ENCODE results near the gene HOXD8.

The HOXD8 gene

DNA sequence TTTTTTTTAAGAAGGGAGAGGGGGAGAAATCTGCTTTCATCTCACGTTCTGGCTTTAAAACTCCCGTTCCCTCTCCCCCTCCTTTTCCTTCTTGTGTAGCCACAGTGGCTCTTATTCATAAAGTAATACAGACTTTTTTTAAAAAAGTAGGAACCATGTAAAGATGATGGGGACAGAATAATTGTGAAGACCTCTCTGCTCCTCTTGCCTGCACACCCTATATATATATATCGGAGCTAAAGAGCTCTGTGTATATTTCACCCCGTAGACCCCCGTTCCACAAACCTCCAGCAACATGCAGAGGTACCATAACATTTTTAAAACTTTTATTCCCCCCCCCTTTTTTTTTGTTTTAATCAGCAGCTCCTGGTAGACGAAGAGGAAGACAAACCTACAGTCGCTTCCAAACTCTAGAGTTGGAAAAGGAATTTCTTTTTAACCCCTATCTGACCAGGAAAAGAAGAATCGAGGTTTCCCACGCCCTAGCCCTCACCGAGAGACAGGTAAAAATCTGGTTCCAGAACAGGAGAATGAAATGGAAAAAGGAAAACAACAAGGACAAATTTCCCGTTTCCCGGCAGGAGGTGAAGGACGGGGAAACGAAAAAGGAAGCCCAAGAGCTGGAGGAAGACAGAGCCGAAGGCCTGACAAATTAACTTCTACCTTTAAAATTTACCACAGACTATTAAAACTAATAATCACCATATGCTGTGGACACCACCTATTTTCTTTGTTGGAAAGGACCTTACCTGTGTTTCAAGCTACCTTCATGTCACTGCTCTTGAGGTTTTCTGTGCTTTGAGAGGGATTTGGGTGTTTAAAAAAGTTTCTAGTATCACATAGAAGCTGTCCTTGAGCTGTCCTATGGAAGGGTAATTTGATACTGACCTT lies 1.7 kb downstream of the HOXD8 start:
- DNase-seq = no peak

DNA sequence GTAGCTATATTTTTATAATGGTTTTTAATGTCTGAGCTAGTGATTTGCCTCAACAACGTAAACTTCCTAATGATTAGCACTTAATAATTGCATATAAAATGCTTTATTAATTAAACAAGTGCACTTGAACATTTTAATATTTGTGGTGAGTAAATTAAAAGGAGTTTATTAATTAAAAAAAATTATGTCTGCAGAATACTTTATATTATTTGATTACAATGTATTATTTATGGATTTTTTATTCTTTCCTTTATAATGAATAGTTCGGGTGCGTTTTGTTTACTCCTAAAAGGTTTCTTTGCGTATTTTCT lies 2.3 kb downstream of the HOXD8 start:
- DNase-seq = no peak

DNA sequence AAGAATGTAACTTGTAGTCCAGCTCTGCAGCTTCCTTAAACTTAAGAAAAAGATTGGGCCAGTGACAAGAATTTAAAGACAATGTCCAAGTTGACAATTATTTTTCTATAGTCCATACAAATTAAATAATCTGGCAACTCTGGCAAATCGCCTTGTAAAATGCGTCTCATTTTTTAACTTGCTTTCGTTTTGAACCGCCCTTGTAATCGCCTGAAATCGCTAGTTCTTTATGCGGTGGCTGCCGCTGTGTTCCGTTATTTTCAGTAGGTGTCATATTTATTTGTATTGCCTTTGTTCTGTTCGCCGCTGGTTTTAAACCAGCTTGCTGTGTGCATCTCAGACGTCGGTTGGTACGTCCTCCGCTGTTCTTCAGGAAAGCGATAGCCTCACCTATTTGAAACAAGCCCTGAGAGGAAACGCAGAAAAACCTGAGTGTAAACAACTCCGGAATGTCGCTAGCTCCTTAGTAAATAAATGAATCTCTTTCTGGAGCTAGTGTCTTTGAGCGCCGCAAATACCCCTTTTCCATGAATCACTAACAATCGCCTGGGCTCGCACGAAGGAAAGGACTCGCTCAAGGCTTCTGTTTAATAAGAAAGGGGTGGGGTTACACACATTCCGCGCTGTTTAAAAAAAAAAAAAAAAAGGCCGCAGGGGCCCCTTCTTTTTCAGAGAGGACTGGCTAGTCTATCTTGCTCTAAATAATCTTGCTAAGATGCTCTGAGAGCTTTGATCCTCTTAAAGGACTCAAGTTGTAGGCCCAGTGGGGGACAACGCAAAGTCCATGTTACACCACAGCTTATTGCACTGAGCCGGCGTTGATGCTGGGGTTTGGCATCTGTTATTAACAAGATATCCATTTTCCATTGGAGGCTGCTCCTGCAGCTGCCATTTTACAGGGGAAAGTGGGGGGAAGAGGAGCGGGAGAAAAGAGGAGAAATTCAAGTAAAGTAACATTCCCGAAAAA lies 3.0 kb downstream of the HOXD8 start:
- peak; percentile 85 for DNase-seq

DNA sequence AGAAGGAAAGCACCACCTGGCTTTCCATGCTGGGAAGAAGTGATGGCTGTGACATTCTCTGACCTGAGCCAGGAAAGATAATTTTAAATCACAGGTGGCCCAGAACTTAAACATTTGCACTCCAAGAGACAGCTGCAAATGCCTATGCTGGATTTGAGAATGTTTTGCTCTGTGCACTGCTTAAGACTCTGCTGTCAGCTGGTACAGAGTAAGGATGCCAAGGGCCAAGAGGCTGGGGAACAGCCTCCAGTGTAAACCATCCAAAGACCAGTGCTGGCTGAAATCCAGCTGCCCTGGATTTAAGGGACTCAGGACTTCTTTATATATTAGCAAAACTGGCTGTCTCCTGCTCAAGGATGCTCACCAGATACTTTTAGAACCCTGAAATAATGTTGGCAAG lies 3.9 kb downstream of the HOXD8 start:
- no peak for DNase-seq

DNA sequence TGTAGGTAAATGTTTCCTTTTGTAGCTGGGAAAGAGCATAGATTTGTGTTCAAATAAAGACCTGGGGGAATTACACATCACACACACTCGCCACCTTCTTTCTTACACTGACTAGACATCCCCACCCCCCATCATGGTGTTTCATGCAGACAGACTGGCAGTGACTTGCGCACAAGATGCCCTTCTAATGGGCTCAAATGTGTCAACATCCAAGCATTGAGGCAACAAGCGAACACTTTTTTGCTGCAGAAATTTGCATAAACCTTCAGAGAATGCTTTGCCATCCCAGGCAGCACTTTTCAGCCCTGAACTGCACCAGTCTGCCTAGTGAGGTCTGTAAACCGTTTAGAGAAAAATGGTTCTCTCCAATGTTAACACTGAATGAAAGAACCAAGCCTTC lies 4.5 kb downstream of the HOXD8 start:
- no peak for DNase-seq

DNA sequence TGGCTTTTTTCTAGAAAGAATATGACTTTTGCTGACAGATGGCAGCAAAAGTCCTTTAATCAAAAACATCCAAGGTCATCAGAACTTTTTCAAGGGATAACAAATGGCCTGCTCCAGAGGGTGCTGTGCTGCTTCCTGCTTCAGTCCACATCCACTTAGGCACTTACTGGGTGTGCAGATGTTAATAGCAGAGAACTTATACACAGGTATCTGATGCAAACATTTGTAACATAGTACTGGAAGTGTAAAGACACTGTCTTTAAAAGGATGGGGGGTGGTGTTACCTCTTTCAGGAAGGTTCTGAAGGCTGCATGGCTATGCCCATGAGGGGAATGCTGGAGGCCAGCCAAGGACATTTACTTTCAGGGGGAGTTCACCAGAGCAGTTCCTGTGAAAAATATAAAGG lies 5.5 kb downstream of the HOXD8 start:
- peak; percentile 90 for DNase-seq

DNA sequence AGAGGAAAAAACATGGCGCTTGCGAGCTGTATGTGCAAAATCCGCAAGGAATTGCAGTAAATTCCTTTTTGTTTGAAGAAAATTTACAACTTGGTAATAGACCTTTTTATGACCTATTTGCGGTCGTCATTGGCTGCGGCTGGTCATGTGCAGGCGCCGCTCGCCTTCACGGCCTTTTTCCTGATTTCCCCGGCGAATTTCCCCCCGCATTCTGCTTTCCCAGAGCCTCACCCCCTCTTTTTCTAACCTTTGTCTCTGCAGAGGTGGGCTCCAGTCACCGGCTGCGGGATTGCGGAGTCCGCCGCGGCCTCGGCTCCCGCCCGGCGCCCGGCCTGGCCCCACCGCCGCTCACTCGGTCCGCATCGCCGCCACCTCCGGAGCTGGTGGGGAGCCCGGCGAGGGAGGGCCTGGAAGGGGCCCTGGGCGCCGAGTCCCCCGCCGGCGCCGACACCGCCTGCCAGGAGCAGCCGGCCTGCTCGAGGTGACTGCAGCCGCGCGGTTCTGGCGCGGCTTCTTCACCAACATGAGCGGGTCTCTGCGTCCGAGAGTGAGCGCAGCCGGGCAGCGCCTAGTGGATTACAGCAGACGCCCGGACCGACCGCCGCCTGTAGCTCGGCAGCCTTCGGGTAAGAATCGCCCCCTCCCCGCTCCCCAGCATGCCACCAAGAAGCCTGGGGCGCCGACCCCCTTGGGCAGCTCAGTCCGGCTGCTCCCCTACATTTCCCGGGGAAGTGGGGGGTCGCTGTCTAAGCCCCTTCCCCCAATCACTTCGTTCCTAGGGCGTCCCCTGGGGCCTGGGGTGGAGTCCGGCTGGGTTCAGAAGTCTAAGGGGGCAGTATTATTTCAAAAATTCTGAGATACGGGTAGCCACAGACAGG lies 7.1 kb downstream of the HOXD8 start:
- DNase-seq = peak; percentile 81

DNA sequence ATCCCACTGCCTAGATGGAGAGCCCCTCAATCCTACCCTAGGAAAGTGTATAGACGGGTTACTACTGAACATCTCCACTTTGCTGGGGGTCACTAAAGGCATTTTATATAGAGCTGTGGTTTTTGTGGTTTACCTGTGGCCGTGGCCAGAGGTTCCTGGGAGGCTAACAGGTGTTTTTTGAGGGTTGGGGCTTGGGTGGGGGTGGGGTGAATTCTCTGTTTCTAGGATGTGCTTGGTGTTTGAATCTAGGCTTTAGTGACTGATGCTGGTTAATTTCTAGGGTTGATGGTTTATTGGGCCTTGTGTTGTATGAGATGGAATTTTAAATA lies 7.7 kb downstream of the HOXD8 start:
- no peak for DNase-seq

DNA sequence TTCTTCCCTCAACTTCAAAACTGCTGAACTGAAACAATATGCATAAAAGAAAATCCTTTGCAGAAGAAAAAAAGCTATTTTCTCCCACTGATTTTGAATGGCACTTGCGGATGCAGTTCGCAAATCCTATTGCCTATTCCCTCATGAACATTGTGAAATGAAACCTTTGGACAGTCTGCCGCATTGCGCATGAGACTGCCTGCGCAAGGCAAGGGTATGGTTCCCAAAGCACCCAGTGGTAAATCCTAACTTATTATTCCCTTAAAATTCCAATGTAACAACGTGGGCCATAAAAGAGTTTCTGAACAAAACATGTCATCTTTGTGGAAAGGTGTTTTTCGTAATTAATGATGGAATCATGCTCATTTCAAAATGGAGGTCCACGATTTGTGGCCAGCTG lies 8.4 kb downstream of the HOXD8 start:
- DNase-seq = no peak

DNA sequence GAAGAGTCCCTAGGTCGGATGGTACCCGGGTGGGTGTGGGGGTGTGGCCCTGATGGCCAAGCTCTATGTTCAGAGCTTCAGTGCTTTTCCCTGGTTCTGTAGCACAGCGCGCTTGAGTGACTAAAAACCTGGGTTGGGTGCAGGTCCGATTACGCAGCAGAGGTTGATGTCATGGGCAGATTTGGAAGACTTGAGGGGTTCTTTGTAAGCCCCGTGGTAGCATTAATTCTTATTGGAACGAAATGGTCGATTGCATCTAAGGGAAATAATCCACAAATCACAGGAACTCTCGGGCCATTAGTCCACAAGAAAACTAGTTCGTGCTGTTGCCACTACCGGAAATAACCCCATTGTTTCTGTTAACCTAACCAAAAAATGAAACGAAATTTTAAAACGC lies 9.0 kb downstream of the HOXD8 start:
- no peak for DNase-seq

DNA sequence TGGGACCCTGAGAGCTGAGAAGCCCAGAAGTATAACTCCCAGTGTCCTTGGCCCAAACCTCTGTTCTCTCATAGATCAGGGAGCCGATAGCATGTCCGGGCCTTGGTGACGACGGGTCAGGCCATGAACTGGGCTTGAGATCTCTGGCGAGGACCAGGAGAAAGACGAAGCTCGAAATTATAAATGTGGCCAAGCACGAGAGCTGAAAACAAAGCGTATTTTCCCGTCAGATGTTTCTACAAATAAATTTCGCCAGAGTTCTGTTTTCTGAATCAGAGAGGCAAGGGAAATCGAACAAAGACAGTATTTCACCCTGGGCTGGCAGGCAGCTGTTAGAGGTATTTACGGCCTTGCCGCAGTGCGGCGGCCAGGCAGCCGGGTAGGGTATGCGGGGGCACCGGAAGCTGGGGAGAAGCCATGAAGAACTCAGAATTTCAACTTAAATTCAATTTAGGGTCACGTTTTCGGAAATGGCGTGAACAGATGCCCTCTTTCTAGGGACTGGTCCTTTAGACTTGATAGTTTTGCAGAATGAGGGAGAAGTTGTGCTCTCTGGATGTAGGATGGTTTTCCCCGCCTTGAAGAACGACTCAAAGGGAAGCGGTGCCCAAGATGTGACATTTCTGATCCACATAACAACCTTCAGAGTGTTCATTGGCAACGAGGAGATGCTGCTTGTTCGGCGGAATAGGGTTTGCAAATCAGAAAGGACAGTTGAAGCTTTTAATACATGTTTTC lies 9.6 kb downstream of the HOXD8 start:
- DNase-seq = no peak

DNA sequence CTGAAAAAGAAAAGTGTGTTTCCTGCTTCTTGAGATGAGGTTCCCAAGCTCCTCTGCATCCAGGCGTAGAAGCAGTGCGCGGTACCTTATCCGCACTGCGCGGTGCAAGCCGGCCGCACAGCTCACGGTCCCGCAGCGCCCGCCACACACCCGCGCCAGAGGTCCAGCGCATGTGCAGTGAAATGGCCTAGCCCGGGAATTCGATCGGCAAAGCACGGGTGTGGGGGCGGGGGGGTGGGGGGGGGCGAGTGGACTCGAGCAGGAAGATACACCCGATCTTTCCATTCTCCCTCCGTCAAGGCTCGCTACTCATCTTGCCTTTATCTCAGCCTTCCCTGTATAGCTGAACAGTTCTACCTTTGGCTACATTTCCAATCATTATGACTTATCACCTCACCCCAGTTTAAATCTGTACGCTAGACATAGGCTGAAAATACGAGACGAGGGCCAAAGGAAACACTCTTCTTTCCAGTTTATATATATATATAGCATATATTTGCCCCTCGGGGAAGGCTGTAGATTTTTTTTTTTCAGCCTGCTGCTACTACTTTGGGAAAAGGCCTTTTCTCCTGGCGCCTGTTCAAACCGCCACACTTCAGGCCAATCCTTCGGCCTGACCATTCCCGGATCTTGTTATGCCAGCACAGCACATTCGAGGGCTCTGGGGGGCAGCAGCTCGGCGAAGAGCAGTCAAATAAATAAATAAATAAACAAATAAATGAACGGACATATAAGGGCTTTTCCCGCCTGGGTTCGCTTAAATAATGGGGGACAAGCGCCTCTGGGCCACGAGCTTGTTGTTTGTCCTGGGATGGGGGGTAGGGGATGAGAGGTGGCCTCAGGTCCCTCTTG lies 10.4 kb downstream of the HOXD8 start:
- peak; percentile 86 for DNase-seq

DNA sequence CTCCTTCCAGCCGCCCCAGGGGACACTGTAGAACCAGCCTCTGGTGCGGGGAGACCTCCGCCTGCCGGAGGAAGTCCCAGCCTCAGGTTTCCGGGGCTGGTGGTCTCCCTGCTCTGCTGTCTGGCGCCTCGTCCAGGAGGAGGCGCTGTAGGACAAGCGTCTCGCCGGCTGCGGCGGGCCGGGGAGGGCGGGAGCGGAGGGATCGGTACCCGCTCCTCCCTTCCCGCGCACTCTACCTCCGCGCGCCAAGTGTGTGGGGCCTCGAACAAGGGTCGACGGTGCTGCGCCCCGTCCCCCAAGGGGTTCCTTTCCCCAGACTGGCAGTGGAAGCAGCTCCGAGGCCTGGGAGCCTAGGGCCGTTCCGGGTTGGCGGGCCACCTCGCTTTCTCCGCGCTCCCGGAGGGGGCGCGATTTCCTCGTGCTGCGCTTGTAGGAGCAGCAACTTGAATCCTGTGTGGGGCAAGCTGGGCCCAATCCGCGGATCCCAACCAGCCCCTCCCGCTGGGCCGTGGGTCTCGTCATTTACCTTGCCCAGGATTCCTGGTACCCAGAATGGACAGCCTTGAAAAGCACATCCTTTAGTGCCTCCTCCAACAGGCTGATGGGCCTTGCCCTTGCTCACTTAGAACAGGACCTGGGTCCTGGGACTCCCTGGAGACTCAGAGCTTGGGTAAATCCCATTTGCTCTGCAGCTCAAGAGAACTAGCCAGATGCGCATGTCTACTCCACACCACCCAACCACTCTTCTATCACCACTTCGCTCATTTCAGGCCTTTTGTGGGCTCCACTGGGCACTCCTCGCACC lies 11.2 kb downstream of the HOXD8 start:
- DNase-seq = peak; percentile 83

DNA sequence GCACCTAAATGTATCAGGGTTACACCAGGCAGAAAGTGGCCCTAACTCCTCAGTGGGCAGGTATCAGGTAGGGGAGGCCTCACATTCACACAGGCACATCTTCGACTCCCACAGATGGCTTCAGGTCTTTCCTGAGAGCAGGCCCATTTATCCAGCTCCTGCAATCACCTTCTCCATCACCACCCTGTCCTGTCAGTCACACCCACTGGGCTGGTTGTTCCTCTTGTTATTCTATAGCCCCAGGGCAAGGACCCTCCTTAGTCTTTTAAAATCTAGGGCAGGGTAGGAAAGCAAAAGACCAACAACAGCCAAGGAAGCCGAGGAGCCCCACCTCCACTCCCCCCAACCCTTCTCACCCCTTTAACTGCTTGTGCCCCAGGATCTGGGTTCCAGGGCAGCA lies 12.8 kb downstream of the HOXD8 start:
- DNase-seq = no peak

DNA sequence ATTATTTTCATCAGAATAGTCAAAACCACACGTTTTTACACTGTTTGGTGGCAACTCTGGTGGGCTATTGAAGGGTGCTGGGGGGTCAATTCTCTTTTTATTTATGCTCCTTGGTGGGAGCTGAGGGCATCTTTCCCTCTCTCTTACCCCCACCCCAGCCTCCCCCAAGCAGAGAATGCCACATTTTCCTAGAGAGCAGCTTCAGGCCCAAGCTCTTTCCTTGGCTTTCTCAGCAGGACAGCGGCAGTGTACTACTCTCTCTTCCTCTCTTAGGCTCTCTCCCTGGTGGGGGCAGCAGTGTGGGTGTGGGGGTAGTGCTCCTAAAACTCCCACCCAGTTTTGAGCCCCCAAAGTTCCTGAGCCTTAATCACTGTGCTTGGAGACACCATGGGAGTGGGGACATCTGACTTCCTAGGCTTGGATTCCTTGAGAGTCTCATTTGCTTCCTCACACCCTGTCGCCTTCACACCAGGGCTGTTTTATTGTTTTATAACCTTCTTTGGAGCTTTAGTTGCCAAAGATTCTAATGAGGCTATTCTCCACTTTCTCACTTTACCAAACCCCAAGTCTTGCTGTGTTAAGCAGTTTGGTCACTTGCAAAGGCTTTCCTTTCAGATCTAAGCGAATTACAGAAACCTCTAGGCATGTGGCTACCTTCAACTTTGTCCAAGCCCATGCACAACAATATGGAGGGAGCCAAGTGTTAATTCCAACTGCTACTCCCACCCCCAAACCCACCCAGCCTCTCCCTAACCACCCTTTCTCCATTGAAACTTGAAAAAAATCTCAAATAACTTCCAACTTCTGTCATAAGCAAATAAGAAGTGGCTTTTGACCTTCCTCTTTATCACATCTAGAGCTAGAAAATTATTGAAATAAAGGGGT lies 15.8 kb downstream of the HOXD8 start:
- DNase-seq = no peak

DNA sequence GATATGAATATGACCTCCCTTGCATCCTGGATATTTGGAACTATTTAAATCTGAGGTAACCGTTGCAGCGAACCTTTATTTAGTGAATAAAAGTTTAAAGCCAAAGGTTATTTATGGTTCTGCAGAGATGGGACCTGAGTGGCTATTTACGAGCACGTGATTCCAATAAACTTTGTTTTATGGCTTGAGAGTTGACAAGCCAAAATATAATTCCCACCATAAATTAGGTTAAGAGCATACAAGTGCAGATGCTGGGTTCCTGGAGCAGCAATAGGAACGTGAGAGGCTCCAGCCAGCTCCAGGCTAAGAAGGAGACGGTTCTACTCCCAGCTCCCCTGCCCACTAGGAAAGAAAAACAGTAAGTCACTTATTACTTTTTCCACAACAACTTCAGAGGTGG lies 16.6 kb downstream of the HOXD8 start:
- no peak for DNase-seq

DNA sequence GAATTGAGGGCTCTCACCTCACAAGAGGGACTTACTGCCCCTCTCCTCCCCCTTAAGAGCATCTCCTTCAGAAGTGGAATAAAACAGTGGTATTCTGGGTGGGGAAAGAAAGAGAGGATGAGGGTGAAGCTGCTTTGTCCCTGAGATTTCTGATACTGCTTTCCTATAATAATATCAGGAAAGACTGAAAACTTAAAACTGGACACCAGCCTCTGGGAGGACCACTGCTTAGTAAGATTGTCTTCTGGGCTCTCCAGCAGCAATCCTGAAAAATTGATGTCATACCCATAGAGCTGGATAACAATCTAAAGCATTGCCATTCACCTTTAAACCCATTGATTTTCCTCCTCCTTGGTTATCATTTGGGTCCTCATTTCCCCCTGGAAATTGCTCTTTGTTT lies 17.1 kb downstream of the HOXD8 start:
- no peak for DNase-seq

DNA sequence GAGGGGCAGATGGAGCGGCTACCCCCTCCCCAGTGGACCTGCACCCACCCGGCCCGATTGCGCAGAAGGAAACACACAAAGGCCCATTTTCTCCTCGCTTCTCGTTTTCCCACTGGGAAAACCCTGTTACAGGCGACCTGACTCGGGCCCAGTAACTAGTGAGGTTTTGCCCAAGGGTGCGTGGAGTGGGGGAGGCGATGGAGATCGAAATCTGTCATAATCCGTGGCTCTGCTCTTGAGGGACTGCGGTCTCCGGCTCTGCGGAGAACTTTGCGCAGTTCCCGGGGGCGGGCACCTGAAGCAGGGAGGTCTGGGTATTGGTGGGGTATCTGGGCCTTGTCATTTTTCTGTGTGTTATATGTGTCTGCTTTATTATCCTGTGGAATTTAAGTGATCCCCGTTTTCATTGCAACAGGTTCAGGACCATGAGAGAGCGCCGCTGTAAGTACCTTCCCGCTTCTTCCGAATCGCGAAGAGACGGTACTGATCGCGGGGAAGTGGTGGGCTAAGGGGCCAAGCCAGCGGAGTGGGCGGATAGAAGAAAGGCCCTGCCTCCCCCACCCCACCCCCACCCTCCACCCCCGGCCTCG lies 17.8 kb downstream of the HOXD8 start:
- no peak for DNase-seq
